ENCODE data around the gene NLRC5.

The NLRC5 gene

GRCh38 chr16:57112403-57113041 is 123.2 kb downstream of the NLRC5 start:
- ChIA-PET POLR2A (ENCODE audit: low non-redundant PET) (no interaction called here), CTCF (interaction anchor here (0.6 to 1.4 kb wide), 3 partner anchors 20 to 257 kb away, joined by 3 to 5 read pairs (median 3); no protein-coding TSS in a partner anchor)
- no peak for TF ChIP-seq CTCF (conservative IDR thresholded peaks at IDR 0.05; ENCODE audit: low read depth)
- no peak for DNase-seq (ENCODE audit: low spot score)
- H3K27ac ChIP-seq, result peak overlapping the region; percentile 19; the same call in 1 of the 2 replicates

GRCh38 chr16:57113042-57113453 is 123.7 kb downstream of the NLRC5 start:
- DNase-seq (ENCODE audit: low spot score), result no peak
- TF ChIP-seq CTCF (conservative IDR thresholded peaks at IDR 0.05; ENCODE audit: low read depth), result no peak
- CTCF ChIA-PET, result interaction anchor here (0.5 to 1.4 kb wide), 4 partner anchors 8 to 258 kb away, joined by 3 to 5 read pairs (median 3); no protein-coding TSS in a partner anchor
- peak overlapping the region; percentile 19; the same call in 1 of the 2 replicates for H3K27ac ChIP-seq
- POLR2A ChIA-PET (ENCODE audit: low non-redundant PET), result no interaction called here

GRCh38 chr16:57113664-57114063 is 124.3 kb downstream of the NLRC5 start:
- no peak for DNase-seq (ENCODE audit: low spot score)
- H3K27ac ChIP-seq, result no peak overlapping the region
- CTCF ChIA-PET, result interaction anchor here (0.5 to 1.4 kb wide), 2 partner anchors 9 to 21 kb away, joined by 3 read pairs; no protein-coding TSS in a partner anchor
- POLR2A ChIA-PET (ENCODE audit: low non-redundant PET), result interaction anchor here (0.5 kb wide), 1 partner anchor 246 kb away, joined by 3 read pairs; no protein-coding TSS in a partner anchor
- TF ChIP-seq CTCF (conservative IDR thresholded peaks at IDR 0.05; ENCODE audit: low read depth), result no peak

GRCh38 chr16:57115168-57115513 is 125.8 kb downstream of the NLRC5 start:
- POLR2A ChIA-PET (ENCODE audit: low non-redundant PET), result interaction anchor here (0.6 kb wide), 1 partner anchor 592 kb away, joined by 4 read pairs; no protein-coding TSS in a partner anchor
- TF ChIP-seq CTCF (conservative IDR thresholded peaks at IDR 0.05; ENCODE audit: low read depth), result no peak
- CTCF ChIA-PET, result interaction anchor here (0.6 kb wide), 1 partner anchor 126 kb away, joined by 3 read pairs; the partner anchor contains the start of gene NLRC5
- H3K27ac ChIP-seq, result no peak overlapping the region
- no peak for DNase-seq (ENCODE audit: low spot score)

GRCh38 chr16:57115514-57116182 is 126.3 kb downstream of the NLRC5 start:
- no peak for DNase-seq (ENCODE audit: low spot score)
- POLR2A ChIA-PET (ENCODE audit: low non-redundant PET), result interaction anchor here (0.6 kb wide), 1 partner anchor 592 kb away, joined by 4 read pairs; no protein-coding TSS in a partner anchor
- H3K27ac ChIP-seq, result no peak overlapping the region
- CTCF ChIA-PET, result interaction anchor here (0.6 kb wide), 1 partner anchor 126 kb away, joined by 3 read pairs; the partner anchor contains the start of gene NLRC5
- no peak for TF ChIP-seq CTCF (conservative IDR thresholded peaks at IDR 0.05; ENCODE audit: low read depth)

GRCh38 chr16:57118461-57119084 is 129.2 kb downstream of the NLRC5 start:
- no peak for DNase-seq (ENCODE audit: low spot score)
- ChIA-PET CTCF (interaction anchor here (0.6 to 0.7 kb wide), 2 partner anchors 25 to 168 kb away, joined by 3 read pairs; no protein-coding TSS in a partner anchor), POLR2A (ENCODE audit: low non-redundant PET) (no interaction called here)
- no peak overlapping the region for H3K27ac ChIP-seq
- TF ChIP-seq CTCF (conservative IDR thresholded peaks at IDR 0.05; ENCODE audit: low read depth), result no peak
